IPS-18c (cell line): Measurements from ENCODE around the gene C2orf92.
"Not testable (repeated sequence)": the region's sequence is repeated elsewhere in the genome, so short reads cannot be mapped to it uniquely, and the experiment has no call there.

Source experiments
- H3K4me3 ChIP-seq: 2 replicates; pipeline ENCODE4 v1.7.0; 2013; ENCODE audit warnings: low read depth, mild to moderate bottlenecking, low read length, moderate library complexity; ENCODE audit not compliant: insufficient read depth
- H3K9me3 ChIP-seq: one replicate; pipeline ENCODE4 v1.6.1; 2013; ENCODE audit warnings: mild to moderate bottlenecking, low read length, moderate library complexity; ENCODE audit not compliant: control insufficient read depth, insufficient read depth

The C2orf92 gene

DNA sequence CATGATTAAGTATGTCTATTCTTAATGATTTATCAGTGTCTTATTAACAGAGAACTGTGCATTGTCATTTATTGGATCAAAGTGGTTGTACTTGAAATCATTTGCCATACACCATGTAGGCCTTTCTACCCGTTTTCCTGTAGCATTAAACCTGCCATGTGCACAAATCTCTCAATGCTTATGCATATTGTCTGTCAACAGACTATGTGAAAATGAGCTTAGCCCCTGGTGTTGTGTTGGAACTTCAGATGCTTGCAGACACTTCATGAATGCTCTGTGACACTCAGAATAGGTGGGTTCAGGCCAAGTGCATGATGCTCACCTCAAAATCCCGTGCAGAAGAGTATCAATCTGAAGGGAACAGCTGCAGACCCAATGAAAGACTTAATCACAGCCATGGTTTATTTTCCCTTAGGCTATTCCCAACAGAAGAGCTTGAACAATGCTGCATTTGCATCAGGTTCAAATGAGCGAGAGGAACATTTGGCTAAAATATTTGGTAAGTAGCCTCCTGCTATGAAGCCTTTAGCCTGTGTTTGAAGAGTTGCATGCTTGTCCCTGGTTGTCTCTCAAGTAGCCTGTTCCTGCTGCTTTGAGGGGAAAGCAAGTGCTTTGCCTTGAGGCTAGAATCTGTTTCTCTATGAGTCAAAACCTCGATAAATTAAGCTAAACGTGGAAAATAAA is 6.1 kb downstream of the C2orf92 start:
- no peak overlapping the region for H3K4me3 ChIP-seq
- H3K9me3 ChIP-seq, result no peaks in the 10 kb centered on the region

DNA sequence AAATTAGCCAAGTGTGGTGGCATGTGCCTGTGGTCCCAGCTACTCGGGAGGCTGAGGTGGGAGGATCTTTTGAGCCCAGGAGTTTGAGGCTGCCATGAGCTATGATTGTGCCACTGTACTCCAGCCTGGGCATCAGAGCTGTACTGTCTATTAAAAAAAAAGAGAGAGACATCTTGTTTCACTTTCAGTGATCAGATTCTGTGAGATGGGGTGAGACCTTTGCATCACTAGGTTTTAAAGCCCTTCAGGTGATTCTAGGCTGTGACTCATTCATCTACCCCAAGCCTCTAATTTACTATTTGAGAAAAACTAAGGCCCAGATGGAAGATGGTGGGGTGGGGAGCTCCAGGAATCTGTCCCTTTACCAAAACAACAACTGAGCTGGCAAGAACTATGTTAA is 7.1 kb downstream of the C2orf92 start:
- Histone ChIP-seq H3K4me3 (no peak overlapping the region), H3K9me3 (no peaks in the 10 kb centered on the region)

DNA sequence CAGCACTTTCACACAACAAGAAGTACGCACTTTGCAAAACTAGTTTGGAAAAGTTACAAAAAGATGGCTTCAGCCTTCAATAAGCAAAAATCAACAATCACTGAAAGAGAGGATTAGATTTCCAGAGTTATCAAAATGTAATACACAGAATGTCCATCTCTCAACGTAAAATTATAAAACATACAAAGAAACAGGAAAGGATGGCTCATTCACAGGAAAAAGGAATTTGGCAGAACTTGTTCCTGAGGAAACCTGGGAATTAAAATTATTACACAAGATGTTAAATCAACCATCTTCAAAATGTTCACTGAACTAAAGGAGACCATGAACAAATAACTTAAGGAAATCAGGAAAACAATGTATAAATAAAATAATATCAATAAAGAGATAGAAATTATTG is 8.0 kb downstream of the C2orf92 start:
- H3K9me3 ChIP-seq, result no peaks in the 10 kb centered on the region
- H3K4me3 ChIP-seq, result no peak overlapping the region

- H3K9me3 ChIP-seq, result no peaks in the 10 kb centered on the region
- no peak overlapping the region for H3K4me3 ChIP-seq
Observed at GRCh38 chr2:97678298-97678697, 8.8 kb downstream of the C2orf92 start.

GRCh38 chr2:97687235-97687634 is 17.7 kb downstream of the C2orf92 start:
- H3K9me3 ChIP-seq, H3K4me3 ChIP-seq: not testable (repeated sequence)

GRCh38 chr2:97688062-97688827 is 18.7 kb downstream of the C2orf92 start:
- no peaks in the 10 kb centered on the region for H3K9me3 ChIP-seq
- no peak overlapping the region for H3K4me3 ChIP-seq

DNA sequence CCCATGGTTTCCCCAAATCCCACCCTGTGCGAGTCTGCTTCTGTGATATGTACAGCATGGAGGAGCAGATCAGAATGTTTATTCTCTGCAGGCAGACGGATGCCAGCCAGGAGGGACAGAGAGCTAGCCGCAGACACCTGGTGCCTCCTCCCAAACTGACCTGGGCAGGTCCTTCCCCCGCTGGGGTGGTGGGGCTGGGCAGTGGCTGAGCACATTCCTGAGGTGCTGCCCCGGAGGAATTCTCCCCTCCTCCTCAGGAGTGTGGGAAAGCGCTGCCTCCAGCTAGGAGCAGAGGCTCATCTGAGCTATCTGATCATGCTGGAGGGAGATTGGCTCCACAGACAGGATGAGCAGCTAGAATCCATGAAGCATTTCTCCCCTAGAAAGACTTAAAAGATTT is 21.7 kb downstream of the C2orf92 start:
- Histone ChIP-seq H3K4me3 (no peak overlapping the region), H3K9me3 (no peaks in the 10 kb centered on the region)

DNA sequence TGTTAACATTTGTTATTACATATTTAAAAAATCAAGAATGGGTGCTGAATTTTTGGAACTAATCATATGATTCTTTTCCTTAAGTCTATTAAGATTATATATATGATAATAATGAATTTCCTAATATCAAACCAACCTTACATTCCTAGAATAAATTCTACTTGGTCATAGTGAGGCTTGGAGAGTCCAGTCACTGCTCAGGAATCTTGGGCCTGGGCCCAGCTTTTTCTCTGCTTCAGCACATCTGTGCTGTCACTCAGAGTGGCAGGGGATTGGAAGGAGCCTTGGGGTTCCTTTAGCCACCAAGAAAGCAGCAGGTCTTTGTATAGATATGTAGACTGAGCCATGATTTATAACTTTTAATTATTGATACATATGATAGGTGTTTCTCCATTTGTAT is 24.0 kb downstream of the C2orf92 start:
- H3K4me3 ChIP-seq, result no peak overlapping the region
- H3K9me3 ChIP-seq, result no peaks in the 10 kb centered on the region

- Histone ChIP-seq H3K4me3 (no peak overlapping the region), H3K9me3 (no peaks in the 10 kb centered on the region)
Observed at GRCh38 chr2:97695744-97696143, 26.2 kb downstream of the C2orf92 start.

GRCh38 chr2:97697252-97698235 is 28.0 kb downstream of the C2orf92 start:
- Histone ChIP-seq H3K4me3 (no peak overlapping the region), H3K9me3 (no peaks in the 10 kb centered on the region)

DNA sequence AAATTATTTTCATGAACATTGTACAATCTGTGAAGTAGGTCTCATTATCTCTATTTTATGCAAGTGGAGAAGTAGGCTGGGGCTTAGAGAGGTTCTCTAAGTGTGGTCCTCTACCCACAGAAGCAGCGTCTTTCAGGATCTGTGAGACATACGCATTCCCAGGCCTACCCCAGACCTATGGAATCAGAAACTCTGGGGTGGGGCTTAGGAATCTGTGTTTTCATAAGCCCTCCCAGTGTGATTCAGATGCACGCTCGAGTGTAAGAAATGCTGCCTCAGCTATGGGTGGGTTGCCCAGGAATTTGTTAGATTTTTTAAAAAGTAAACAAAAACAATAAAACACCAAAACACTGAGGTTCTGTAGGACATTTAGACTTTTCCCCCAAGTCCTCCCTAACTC is 29.0 kb downstream of the C2orf92 start:
- H3K4me3 ChIP-seq, result no peak overlapping the region

GRCh38 chr2:97699765-97700444 is 30.4 kb downstream of the C2orf92 start:
- Histone ChIP-seq H3K9me3 (no peaks in the 10 kb centered on the region), H3K4me3 (no peak overlapping the region)

More for the DNA sequence above, 29.0 kb downstream of the C2orf92 start:
- H3K9me3 ChIP-seq, result no peaks in the 10 kb centered on the region

GRCh38 chr2:97701186-97701585 is 31.7 kb downstream of the C2orf92 start:
- Histone ChIP-seq H3K9me3 (no peaks in the 10 kb centered on the region), H3K4me3 (no peak overlapping the region)

- no peak overlapping the region for H3K4me3 ChIP-seq
- no peaks in the 10 kb centered on the region for H3K9me3 ChIP-seq
Observed at GRCh38 chr2:97701851-97702465, 32.4 kb downstream of the C2orf92 start.

DNA sequence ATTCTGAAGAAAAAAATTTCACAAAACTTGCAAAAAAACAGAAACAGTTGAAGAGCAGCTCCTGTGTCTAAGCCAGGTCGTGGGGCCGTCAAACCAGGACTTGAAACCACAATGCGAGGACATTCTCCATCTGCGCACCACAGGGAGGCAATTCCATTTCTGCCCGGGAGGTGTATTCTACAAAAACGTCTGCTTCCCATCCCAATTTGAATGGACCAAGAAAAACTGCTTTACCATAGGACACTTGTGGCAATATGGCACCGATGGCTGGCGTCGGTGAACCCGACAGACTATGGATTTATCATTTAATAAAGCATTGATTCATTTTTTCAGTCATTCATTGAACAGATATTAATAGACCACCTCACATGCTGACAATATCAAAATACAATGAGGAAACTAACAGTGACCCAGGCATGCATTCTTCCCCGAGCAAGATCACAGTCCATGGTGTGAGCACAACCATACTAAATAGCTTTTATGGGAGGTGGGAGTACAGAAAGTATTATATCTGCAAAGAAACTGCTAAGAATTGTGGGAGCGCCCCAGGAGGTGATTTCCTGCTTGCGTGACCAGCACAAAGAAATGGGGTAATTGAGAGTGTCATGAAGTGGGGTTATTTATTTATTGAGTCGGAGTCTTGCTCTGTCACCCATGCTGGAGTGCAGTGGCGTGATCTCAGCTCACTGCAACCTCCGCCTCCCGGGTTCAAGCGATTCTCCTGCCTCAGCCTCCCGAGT is 33.4 kb downstream of the C2orf92 start:
- no peaks in the 10 kb centered on the region for H3K9me3 ChIP-seq
- no peak overlapping the region for H3K4me3 ChIP-seq

GRCh38 chr2:97703741-97704140 is 34.2 kb downstream of the C2orf92 start:
- Histone ChIP-seq H3K9me3 (no peaks in the 10 kb centered on the region), H3K4me3 (no peak overlapping the region)
